Endometrial microvascular endothelial cells (primary cell): ENCODE measurements around the gene SLC29A1. TPM values are rescaled to one million over a fixed set of nuclear protein-coding genes. Genes with fewer than 3 reads are reported as not detected.

Experiments
- in situ Hi-C: cut with HindIII; loops from 2 replicates; pipeline ENCODE4 v1.10.0; 2017; ENCODE audit warnings: low sequenced_read_pairs, low pct_unique_long_range_greater_than_20kb; ENCODE audit errors: inconsistent ontology term
- total RNA-seq: library from RNA; depleted of rRNA; stranded (reverse); fragments of >200 nt; gene quantifications from one replicate; pipeline ENCODE4 v1.2.3, GENCODE V29; 2015; ENCODE audit errors: inconsistent ontology term

SLC29A1 gene
- total RNA-seq, 1 donor from 2014 or later = 158 TPM

DNA sequence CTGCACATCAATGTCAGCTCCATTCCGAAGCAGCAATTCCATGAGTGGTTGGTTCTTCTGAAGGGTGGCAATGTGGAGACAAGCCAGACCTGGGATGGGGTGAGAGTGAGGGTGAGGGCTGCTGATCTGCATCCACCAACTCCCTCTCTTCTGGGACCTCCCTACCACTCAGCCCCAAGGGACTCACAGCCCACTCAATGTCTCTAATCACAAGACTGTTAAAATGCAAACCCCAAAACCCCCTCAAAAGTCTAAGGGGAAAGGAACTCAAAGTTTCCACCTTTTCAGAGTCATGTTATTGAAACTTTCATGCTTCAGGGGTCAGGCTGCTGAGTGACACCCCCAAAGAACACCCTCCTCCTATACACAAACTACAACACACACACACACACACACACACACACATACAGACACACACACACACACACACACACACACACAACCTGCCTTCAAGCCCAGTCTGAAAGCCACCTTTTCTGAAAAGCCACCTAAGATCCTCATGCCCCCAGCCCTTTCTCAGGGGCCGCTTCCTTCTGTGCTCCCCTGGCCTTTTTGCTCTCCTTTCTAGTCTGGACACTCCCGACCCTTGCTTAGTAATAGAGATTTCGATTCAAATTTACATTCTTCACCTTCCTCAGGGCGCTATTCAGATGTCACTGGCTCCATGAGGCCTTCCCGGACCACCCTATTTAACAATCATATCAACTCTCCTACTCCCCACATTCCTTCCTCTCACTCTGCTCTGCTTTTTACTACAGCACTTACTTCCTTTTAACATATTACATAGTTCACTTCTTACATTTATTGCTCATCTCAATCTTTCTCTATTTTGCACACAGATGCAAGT, 37.3 kb downstream of the SLC29A1 start:
- in situ Hi-C loops = no loop called here

DNA sequence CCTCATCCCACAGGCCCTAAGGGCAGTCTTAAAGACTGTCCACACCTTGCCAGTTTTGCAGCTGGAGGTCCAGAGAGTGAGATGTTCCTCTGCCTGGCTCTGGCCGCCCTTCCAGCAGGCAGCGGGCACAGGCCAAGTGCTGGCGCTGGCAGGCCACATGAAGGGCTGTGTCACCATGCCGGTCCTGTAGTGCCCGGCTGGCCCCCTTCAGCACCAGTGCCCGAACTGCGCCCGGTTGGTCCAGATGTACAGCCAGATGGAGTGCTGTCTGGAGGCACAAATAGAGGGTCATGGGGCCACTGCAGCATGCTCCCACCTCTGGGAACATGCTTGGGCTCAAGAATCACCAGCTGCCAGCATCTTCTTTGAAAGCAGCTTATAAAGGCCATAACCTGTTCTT, 38.2 kb downstream of the SLC29A1 start:
- in situ Hi-C loops = no loop called here

GRCh38 chr6:44262467-44263353, 39.3 kb downstream of the SLC29A1 start:
- in situ Hi-C loops = no loop called here

DNA sequence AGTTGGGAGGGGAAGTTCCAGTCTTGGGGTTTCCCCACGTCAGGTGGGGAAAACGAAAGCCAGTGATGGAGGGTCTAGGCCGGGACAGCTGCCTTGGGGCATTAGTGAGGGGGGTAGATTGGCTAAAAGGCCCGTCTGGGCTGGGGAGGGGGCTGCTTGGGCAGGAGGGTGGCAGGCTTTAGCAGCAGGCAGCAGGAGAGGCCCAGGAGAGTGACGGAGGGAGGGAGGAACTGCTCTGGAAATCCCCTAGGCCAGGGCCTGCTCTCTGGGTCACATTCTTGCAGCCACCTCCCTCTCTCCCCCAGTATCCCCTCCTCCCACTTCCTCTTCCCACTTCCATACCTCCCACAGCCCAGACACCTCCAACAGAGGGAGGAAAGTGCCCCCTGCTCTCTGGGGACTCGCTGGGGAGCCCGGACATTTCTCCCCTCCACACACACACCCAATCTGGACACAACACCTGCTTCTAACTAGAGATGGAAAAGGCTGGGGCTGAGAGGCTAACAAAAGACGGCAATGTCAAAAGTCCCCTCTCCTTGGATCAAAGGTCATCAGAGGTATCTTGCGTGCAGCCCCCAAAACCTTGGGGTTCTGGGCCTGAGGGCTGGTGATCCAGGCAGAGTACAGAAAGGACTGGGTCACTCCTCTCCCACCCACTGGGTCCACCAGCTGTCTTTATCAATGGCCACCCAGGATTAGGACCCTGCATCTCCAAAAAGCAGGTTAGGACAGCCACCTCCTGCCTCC, 40.1 kb downstream of the SLC29A1 start:
- in situ Hi-C loops = no loop called here

GRCh38 chr6:44264154-44265006, 41.0 kb downstream of the SLC29A1 start:
- in situ Hi-C loops = no loop called here

DNA sequence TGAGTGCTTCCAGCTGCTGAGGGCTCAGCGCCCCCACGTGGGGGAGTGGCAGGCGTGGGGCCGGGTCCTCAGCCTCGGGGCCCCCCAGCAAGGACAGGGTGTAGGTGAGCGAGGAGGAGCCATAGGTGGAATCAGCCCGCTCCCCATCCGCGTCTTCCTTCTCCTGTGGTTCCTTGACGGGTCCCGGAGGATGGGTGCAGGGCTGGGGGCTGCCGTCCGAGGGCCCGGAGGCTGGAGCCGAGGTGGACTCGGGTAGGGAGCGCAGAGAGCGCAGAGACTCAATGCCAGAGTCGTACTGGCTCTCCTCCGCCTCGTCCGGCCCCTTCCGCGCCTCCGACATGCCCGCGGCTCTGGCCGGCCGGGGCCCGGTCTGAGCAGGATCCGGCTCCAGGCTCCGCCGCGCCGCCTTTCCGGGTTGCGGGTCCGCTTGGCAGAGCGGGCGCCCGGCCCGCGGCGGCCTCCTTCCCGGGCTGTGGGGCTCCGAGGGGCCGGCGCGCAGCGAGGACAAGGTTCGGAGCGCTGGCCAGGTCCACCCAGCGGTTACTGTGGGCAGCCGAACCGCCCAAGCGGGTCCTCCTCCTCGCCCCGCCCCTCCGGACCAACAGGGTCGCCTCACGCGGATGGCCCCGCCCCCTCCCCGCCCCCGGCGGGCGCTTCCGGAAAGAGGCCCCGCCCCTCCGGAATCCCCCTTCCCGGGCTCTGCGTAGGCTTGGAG, 41.8 kb downstream of the SLC29A1 start, which contains the start of gene NFKBIE:
Gene NFKBIE (minus strand): TSS at position 545 of the 715 bp plus-strand sequence. CDS start 205 bp downstream, at position 340.
- in situ Hi-C loops = no loop called here

- in situ Hi-C loops = no loop called here
Measured at GRCh38 chr6:44265722-44266233, 42.4 kb downstream of the SLC29A1 start.

- in situ Hi-C loops = no loop called here
Measured at GRCh38 chr6:44266347-44266746, 43.0 kb downstream of the SLC29A1 start.

DNA sequence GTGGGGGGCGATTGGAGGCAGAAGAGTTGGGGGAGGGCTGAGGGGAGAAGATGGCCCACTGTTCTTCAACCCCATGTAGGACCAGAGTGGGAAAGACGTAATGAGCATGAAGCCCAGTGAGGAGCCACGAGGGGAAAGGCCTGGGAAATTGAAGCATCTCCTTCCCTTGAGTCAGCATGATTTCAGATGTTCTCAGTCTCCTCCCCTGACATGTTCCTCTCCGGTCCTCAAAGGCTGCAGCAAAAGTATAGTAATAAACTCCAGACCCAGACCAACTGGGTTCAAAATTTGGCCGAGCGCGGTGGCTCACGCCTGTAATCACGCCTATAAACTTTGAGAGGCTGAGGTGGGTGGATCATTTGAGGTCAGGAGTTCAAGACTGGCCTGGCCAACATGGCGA, 43.9 kb downstream of the SLC29A1 start:
- in situ Hi-C loops = no loop called here

DNA sequence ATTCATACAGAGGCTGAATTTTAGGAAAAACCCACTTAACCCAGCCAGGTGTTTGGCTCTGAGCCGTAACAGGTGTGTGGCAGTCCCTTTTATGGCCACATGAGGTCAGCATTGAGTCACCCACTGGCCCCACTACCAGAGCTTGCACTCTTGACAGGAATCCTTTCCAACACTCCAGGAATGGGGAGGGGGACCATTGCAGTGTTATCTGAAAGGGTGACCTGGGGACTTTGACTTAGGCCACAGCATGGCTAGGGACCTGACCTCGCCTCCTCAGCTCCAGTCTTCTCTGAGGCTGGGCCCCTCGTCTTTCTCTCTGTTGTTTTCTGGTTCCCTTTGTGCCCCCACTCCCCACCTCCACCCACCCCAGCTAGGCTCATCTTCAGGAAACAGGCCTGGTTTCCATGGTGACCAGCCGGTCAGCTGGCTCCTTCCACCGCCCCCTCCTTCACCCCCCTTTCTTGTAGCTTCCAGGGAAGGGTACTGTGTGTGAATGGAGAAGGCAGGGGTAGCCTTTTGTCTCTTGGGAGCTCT, 44.8 kb downstream of the SLC29A1 start:
- in situ Hi-C loops = no loop called here

DNA sequence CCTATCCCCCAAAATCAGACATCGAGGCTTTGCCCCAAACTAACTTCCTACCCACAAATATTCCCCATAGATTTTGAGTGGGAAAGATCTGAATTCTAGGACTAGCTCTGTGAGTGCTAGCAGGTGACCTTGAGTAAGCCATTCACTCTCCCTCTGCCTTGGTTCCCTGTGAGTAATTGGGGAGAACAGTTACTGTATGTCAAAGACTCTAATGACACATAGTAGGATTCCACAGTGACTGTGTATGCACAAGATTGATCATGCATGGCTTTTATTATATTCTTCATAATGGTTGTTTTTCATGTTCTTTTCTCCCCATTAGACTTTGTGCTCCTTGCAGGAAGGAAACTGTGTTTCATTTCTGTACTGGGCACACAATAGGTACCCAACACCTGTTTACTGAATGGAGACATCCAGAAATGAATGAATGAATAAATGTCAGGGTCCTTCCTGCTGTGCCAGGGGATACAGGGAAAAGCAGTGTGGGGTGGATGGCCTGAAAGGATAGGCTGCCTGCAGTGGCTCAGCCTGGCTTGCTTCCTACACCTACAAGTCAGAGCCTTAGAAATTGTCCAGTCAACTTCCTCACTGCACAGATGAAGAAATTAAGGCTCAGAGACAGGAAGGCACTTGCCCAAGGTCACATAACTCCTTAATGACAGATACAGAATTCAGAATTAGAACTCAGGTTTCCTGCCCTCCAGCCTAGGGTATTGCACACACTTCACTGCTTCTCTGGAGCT, 46.0 kb downstream of the SLC29A1 start:
- in situ Hi-C loops = no loop called here

DNA sequence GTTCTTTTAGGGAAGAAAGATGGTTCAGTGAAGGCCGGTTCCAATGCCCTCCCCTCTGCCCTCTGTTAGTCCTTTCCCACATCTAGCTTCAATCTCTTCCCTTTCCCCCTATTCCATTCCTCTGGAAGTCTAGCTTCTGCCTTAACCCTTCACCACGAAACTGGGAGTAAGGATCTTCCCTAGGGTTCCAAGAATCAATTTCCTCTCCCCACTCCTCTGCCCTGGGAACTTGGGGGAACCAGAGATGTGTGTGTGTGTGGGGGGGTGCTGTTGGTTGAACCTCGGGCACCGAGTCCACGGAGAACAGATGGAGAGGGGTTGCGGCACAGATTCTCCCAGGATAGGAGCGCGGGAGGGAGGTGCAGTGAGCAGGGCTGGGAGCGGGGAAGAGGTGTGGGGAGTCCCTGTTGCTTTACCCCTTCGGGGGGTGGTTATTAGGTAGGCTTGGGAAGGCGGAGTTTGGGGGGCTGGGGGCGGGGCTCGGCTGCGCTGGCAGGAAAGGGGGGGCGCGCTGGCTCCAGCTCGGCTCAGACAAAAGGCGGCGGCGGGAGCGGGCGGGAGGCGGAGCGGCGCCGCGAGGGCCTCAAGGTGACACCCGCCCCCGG, 46.6 kb downstream of the SLC29A1 start, which contains the start of gene TMEM151B:
Gene TMEM151B (plus strand): TSS at position 530 of the 605 bp plus-strand sequence. CDS start 293 bp downstream, outside the sequence.
- in situ Hi-C loops = no loop called here

DNA sequence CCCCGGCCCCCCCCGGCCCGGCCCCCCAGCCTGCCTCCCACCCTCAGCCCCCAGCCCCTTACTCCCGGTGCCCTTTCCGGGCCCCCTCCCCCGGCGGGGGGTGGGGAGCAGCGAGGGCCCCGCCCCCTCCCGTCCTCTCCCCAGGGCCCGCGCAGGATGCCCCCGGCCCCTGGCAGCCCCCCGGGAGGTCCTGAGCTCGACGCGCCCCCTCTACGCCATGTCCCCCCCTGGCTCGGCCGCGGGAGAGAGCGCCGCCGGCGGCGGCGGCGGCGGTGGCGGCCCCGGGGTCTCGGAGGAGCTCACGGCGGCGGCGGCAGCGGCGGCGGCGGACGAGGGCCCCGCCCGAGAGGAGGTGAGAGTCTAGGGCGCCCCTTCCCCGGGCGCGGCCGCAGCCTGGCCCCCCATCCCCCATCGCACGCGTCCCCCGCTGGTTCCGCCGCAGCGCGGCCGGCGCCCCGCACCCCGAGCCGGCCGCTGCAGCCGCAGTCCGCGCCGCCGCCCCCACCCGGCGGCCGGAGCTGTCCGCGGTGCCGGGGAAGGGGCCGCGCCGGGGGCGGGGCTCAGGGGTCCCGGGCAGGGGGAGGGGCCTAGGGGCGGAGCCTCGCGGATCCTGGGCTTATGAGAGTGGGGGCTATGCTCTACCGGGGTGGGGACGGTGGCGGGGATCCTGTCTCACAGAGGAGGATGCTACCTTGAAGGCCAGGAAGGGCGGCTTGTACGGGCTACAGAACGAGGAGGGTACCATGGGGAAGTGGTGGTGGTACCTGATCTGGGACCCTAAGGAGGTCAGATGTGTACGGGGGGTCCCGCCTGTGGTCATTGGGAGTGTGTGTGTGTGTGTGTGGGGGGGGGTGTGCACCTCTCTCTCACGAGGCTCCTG, 47.4 kb downstream of the SLC29A1 start:
- in situ Hi-C loops = no loop called here

DNA sequence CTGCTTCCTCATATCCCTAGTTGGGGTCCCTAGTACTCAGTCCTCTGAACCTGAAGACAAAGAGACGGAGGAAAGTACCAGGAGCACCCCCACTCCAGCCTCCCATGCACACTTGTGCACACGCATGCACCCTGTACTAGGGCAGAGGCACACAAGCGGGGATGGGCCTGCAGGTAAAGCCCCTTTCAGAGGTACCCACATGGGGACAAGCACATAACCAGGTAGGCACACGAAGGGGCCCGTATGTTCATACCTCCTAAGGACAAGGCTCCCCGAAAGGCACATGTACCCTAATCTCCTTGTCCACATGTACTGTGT, 48.0 kb downstream of the SLC29A1 start:
- in situ Hi-C loops = no loop called here

DNA sequence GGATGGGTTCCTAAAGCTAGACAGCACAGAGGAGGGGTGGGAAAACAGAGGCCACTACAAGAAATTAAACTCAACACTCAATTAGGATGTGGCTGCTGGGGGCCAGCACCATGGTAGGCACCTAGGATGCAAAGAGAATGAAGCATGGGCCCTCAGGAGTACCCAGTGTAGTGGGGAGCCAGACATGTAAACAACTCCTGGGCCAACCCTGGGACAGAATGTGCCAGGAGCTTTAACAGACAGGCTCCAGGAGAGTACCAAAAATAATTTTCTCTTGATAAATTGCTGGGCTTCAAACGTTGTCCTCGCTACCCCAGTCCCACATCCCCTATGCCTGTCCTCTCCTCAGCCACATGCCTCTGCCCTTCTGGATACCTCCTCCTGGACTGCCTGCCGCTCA, 48.5 kb downstream of the SLC29A1 start:
- in situ Hi-C loops = no loop called here
